IPS-11a (cell line): ENCODE results near the gene TOX2.

Source experiments
- H3K4me3 ChIP-seq: one replicate; pipeline ENCODE4 v1.5.1; 2013; ENCODE audit warnings: low read depth, low read length, control low read depth

The TOX2 gene

GRCh38 chr20:44016525-44016924 is 101.9 kb downstream of the TOX2 start:
- no peak overlapping the region for H3K4me3 ChIP-seq

- H3K4me3 ChIP-seq: no peak overlapping the region
Observed at GRCh38 chr20:44017211-44017610, 102.6 kb downstream of the TOX2 start.

DNA sequence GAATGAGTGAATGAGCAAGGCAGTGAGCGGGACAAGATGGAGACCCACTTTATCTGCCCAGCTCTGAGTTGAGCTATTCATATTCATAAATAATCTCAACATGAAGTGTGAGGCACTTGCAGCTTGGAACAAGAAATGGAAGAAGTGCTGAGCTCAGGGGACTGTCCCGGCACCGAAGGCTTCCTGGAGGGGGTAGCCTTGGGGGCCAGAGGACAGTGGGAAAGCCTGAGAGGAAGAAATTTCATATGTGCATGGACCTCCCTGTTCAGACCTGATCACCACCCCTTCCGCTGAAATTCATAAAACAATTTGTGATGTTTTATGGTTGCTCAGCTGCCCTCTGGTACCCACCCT is 103.2 kb downstream of the TOX2 start:
- no peak overlapping the region for H3K4me3 ChIP-seq

- no peak overlapping the region for H3K4me3 ChIP-seq
Observed at GRCh38 chr20:44018259-44018941, 103.7 kb downstream of the TOX2 start.

DNA sequence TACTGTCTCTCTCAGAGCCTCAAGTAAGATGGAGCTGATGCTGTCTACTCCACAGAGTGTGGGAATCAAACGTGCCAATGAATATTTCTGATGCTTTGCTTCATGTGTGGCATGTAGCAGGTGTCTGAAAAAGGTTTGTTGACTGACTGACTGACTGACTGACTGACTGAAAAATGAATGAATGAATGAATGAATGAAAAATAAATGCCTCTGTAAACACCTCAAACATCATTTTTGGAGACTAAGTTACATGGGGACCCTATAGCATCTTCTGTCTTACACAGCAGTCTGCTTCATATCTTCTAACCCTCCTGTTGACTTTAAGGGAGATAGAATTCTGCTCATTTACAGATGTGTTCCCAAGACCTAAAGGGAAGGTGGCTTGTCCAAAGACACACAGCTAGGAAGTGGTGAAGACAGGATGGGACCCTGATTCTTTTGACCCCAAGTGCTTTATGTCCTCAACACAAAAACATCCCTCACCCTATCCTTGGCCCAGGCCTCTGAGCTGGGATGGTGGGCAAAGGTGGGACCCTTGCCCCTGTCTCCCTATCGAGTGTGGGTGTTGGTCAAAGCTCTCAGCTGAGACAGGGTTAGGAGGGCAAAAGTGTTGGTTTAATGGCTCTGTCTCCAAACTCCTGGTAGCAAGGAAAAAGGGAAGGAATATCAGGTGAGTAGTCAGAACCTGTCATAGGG is 104.4 kb downstream of the TOX2 start:
- no peak overlapping the region for H3K4me3 ChIP-seq

GRCh38 chr20:44019638-44020335 is 105.1 kb downstream of the TOX2 start:
- H3K4me3 ChIP-seq: no peak overlapping the region

DNA sequence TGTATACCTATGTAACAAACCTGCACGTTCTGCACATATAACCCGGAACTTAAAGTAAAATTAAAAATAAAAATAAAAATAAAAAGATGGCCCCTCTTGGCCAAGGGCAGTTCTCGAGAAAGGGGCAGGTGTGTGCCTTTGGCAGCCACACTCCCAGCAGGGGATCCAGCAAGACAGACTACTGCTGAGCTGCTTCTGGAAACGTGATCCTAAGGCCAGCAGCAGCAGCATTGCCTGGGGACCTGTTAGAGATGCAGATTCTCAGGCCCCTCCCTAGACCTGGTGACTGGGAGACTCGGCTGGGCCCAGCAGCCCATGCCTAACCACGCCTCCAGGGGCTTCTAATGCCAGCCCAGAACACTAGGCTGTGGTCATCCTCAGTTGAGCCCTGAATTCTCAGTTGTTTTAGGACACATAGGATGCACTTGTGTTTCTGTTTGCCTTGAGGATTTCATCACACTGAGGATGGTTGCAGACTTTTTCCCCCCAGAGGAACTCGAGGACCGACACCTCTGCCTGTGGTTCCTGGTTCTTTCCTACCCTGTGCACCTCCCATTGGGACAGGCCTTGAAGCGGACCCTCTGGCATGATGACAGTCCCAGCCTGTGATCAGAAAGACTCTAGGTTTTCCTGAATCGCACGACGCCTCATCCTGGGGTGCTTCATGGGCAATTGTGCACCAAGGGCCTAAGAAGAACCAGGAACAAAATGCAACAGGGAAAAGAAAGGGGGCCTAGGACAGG is 105.9 kb downstream of the TOX2 start:
- no peak overlapping the region for H3K4me3 ChIP-seq

DNA sequence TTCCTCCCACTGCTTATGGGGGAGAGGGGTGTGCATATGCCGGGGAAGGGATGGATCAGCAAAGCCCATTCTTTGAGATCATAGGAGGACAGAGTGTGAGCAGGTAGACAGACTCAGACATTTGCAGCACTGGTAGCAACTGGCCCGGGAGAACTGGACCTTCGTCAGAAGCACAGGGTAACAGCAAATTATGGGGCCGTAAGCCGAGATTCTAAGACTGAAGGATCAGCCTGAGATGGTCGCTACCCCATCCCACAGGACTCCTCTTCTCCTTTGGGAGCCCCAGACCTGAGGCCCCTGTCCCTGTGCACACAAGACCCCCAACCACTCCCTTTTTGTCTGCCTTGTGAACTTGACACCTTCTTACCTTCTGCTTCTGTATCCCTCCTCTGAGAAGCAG is 106.5 kb downstream of the TOX2 start:
- no peak overlapping the region for H3K4me3 ChIP-seq

DNA sequence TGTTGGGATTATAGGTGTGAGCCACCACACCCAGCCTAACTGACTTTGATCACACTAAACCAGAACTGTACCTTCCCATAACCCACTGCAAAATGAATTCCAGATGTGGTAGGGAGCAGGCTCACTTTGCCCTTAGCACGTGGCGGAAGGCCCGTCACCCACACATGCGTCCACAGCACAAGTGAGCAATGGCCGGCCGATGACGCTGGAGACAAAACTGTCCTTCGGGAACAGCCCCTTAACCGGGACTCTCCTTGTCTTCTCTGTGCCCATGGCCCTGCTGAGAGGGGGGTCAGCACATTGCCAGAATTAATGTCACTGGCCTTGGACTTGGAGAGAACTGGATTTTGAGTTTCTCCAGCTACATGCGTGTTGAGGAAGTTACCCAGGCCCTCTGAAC is 107.2 kb downstream of the TOX2 start:
- H3K4me3 ChIP-seq: no peak overlapping the region

DNA sequence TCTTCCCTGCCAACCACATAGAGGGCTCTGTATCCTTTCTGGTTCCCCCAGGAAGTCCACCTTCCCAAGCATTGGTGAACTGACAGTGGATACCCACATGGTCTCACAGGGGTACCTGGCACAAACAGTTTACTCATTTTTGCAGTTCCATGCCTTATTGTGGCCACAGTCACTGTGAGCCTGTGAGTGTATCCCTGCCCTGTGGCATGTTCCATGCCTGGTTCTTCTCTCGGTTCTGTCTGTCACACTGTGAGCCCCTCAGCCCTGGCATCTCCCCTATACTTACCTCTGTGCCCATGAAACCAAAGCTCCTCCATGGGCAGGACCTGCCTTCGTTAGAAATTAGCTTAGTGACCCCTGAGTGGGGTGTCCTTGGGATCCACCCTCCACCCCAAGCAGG is 107.8 kb downstream of the TOX2 start:
- H3K4me3 ChIP-seq: no peak overlapping the region

GRCh38 chr20:44023515-44024371 is 109.1 kb downstream of the TOX2 start:
- H3K4me3 ChIP-seq: no peak overlapping the region

DNA sequence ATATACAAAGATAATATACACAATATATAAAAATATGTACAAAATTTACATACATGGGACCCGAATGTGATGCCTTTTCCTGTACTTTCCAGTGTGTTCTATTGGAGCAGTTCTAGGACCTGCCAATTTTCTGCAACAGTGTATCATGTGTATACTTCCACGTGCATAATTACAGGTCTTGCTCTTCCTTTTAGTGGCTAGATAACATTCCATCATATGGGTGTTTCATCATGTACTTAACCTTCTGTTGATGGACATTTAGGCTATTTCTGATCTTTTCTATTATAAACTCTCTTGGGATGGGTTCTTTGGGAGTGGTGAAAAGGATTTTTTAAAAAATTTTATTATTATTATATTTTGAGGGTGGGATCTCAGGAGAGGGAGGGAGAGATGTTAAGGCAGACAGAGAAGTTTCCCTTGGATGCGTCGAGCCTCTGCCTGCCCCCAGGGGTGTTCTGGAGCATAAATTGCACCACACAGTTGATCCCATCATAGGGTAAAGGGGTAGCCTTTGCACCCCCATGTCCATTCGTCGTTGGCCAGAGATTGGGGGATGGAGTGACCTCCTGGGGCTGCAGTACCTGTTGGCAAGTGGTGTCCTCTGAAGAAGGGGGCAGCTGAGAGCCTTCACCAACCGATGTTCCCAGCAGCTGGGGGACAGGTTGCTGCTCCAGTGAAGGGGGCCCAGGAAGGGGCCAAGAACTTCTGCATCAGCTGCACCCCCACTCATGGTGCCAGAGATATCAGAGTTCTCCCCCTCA is 110.3 kb downstream of the TOX2 start:
- no peak overlapping the region for H3K4me3 ChIP-seq

GRCh38 chr20:44025756-44026155 is 111.1 kb downstream of the TOX2 start:
- no peak overlapping the region for H3K4me3 ChIP-seq

- H3K4me3 ChIP-seq: no peak overlapping the region
Observed at GRCh38 chr20:44026647-44027342, 112.1 kb downstream of the TOX2 start.

GRCh38 chr20:44027343-44028002 is 112.8 kb downstream of the TOX2 start:
- no peak overlapping the region for H3K4me3 ChIP-seq

DNA sequence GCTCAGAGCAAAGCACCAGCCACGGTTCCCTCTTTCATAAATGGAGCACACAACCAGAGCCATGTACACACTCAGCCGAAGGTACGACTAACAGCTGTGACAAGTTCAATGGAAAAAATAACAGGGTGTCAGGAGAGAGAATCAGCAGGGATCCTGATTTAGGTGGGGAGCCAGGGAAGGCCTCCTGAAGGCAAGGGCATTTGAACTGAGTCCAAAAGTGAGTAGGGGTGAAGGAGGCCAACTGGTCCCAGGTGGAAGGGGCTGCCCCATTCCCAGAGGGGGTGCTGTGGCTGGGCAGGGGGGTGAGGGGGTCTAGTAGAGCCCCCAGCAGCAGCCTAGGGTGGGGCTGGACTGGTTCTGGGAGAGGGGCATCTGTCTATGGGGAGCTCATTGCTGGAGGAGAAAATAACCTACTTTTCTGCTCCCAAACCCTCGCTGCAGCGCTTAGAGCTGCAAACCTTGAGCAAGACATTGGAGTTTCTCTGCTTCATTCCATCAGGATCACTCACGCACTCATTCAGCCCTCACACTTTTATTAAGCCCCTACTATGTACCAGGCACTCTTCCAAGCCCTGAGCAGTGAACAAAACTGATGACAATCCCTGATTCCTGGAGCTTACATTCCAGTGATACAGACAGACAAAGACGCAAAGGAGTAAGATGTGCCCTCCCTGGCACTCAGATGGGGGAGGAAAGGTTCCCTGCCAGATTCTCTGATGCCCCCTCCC is 113.5 kb downstream of the TOX2 start:
- no peak overlapping the region for H3K4me3 ChIP-seq

DNA sequence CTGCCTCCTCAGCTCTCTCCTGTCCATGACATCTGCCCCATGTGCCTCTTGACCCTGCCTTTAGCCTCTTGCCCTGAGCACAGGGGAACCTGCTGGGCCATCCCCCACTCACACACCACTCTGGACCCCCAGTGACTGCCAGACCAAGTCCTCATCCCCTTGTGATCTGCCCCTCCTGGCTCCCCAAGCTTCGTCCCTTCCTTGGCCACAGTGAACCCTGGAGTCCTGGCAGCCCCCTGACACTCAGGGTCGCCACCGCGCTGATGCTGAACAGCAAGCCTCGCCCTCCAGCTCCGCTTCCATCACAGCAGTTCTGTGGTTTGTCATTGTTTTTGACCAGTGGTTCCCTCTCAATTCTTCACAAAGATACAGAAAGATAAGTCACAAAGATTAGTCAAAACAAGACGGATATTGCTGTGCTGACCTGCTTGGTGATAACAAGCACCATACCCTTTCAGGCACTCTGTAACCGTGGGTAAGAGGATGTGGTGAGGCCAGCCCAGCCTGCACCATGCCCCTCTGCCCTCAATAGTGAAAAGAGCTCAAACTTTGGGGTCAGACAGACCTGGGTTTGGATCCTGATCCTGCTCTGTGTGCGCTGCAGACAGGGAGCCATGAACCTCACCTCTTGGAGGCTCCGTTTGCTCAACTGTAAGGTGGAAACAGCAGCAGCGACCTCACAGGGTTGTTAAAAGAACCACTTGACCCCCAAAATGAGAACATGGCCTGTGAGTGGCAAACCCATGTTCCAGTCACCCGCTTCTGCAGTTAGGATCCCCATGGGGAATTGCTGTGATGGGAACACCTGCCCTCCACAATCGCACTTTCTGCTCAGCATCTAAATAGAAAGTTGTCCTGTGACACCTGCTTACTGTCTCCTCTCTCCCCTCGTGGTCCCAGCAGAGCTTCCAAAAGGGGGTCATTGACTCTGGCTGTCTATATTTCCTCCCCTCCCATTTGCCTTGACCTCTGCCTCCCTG is 114.5 kb downstream of the TOX2 start:
- no peak overlapping the region for H3K4me3 ChIP-seq
